M059J (cell line): ENCODE measurements around the gene ANXA1. TPM values are rescaled to one million over a fixed set of nuclear protein-coding genes. Genes with fewer than 3 reads are reported as not detected.

Experiments used
- DNase-seq: peaks from one replicate; pipeline ENCODE4 v3.0.0-alpha.2; 2012; ENCODE audit warnings: low read depth
- total RNA-seq: library from RNA; depleted of rRNA; stranded (reverse); fragments of >200 nt; shearing (Covaris generic); gene quantifications from 2 replicates; pipeline ENCODE4 v1.2.3, GENCODE V29; 2014; rRNA removed

ANXA1 gene
- 608 and 753 TPM in 2 replicates for total RNA-seq

DNA sequence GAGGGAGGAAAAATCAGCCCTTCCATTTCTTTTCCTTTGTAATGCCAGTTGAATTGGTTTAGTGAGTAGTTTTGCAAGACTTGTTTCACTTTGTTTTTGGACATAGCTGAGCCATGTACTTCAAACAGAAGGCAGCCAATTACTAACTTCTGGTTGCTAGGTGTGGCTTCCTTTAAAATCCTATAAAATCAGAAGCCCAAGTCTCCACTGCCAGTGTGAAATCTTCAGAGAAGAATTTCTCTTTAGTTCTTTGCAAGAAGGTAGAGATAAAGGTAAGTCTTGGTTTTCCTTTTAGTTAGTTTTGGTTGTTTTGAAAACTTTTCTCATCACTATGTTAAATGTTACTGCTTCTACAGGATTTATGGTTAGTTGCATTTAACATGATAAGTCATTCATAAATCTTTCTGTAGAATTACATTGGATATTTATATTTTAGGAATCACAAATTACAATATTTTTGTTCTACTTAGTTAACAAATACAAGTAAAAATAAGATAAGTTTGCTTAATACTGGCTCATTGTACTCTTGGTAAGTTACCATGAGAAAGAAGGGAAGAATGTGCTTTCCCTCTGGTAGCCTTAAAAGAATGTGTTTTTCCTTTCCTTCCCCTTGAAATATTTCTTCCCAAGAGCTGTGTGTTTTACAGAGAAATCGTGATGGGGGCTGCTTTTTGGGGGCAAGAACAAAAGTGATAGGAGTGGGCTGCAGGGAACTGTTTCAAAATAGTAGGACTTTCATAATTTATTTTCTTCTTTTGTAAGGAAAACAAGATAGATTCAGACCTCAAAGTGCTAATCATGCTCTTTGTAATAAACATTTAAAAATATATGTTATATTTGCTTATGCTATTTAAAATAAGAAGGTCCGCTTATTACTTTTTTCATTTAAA is at the start of gene ANXA1:
ANXA1 (plus strand) TSS at position 213 of the 890 bp plus-strand sequence. CDS start 6,671 bp downstream, outside the sequence.
- DNase-seq, result peak; percentile 96

GRCh38 chr9:73104342-73104741 is 47.3 kb upstream of the ANXA1 start:
- no peak for DNase-seq

- no peak for DNase-seq
Observed at GRCh38 chr9:73104921-73105320, 46.7 kb upstream of the ANXA1 start.

DNA sequence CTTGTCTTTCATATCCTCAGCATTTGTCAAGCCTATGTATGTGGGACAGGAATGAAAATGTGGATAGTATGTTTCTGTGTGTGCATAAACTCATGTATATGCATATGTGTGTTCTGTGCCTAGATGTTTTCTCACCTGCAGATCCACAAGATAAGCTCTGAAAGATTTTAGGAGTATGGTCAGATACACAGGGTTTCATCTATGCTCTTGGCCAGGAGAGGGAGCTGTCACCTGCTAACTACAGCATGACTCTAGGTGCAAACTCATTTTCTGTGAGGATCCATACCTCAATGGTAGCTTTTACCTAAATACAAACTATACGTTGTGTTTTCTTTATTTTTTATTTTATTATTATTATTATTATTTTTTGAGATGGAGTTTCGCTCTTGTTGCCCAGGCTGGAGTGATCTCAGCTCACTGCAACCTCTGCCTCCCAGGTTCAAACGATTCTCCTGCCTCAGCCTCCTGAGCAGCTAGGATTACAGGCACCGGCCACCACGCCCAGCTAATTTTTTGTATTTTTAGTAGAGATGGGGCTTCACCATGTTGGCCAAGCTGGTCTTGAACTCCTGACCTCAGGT is 44.1 kb upstream of the ANXA1 start:
- peak; percentile 70 for DNase-seq

DNA sequence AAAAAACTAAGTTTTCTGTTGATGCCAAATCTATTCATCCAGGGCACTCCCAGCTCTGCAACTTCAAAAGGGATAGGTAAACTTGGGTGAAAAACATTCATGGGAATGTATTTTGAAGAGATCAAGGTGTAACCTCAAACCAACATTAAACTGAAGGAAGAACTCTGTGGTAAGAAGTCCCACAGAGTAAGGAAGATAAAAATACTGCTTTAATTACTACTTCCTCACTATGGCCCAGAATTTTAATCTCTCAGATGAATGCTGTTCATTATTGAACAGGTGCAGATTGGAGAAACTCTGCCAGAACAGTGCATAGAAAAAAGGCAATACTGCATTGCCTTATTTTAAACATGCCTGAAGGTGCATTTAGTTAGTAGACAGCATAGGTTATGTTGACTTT is 37.6 kb upstream of the ANXA1 start:
- DNase-seq, result no peak

DNA sequence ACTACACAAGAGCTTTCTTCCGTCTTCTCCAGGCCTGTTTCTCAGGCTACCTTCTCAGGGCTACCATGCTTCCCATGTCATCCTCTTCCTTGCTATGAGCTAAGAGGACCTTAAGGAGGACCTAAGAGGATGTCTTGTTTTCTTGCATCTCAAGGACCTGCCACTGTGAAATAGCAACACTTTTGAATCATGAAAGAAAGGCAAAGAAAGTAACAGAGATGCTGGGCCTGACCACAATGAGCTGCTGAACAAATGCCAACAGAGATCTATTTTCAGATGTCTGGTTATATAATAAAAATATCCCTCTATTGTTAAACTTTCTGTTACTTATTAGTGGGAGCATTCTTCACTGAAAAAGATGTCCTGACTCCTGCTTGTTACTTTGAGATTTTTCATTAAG is 36.7 kb upstream of the ANXA1 start:
- DNase-seq, result peak; percentile 32

GRCh38 chr9:73116031-73116430 is 35.6 kb upstream of the ANXA1 start:
- peak; percentile 86 for DNase-seq

- DNase-seq, result no peak
Observed at GRCh38 chr9:73116880-73117279, 34.8 kb upstream of the ANXA1 start.

DNA sequence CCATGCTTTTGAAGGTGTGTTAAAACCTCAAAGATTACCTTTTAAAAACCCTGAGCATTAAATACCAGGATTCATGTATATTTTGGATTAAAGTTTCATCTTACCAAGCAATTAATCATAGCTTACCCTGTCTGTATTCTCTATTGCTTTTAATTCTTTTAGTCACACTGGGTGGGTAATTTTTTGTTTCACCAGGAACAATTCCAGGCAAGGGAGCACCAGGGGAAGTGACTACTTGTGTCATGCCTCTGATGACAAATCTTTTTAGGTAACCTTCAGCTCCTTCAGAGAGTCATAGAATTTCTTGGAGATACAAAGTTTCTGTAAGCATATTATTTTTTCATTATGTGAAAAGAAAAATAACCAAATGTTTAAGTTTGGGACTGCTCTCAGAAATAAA is 33.4 kb upstream of the ANXA1 start:
- DNase-seq, result peak; percentile 69

DNA sequence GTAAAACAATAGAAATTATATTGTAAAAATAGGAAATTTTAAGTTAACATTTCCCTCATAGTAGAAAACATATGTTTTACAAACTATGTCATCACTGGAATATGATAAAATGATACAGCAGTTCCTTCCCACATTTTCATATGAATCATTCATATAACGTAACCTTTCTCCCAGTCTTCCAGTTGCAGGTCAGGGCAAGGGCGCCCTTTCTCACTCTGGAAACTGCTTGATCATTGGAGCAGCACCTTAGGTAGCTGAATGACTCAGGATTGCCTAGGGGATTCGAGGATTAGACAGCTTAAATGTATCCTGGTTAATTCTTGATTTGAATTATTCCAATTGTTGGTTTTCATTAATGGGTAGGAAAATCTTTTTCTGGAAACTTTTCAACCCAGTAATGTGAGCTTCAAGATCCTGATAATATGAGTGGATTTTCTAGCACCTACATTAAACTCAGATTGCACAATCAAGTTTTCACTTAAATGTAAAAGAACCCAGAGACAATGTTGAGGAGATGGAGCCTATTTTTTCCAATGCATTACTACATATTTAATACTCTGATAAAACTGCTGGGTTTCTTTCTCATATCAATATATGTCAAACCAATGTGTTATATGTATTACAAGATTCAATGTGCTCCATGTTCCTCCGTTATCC is 32.6 kb upstream of the ANXA1 start:
- peak; percentile 94 for DNase-seq

GRCh38 chr9:73121375-73121935 is 30.2 kb upstream of the ANXA1 start:
- peak; percentile 35 for DNase-seq

DNA sequence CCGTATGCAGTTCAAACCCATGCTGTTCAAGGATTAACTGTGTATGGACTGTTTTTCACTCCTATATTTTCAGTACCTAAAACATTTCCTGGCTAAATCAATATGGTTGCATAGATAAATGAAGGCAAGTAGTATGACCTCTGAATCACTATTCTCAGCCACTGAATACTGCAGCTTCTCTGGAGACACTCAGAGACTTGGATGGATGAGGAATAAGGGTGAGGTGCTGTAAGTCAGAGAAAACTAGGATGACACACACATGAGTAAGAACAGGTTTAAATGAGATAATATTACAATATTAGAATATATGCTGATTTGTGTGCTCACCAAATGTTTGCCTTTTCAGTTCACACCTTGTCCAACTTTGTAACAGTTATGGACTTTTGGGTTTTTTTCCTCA is 26.0 kb upstream of the ANXA1 start:
- DNase-seq, result peak; percentile 42

- DNase-seq, result no peak
Observed at GRCh38 chr9:73129941-73130685, 21.6 kb upstream of the ANXA1 start.

DNA sequence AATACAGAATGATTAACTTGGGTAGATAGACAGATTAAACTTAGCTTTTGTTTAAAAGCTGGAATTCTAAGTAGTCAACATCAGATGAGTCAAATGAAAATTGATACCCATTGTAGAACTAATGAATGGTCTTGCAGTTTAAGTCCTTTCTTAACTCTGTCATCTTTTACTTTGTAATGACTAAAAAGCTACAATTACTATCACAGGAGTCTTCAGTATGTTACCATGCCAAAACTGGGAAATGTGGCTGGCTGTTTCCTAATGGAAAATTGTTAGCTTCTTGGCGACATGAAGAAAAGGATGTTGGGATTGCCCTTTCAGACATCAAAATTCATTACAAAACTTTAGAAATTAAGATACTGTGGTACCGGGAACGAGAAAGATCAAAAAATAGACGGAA is 20.2 kb upstream of the ANXA1 start:
- peak; percentile 48 for DNase-seq

DNA sequence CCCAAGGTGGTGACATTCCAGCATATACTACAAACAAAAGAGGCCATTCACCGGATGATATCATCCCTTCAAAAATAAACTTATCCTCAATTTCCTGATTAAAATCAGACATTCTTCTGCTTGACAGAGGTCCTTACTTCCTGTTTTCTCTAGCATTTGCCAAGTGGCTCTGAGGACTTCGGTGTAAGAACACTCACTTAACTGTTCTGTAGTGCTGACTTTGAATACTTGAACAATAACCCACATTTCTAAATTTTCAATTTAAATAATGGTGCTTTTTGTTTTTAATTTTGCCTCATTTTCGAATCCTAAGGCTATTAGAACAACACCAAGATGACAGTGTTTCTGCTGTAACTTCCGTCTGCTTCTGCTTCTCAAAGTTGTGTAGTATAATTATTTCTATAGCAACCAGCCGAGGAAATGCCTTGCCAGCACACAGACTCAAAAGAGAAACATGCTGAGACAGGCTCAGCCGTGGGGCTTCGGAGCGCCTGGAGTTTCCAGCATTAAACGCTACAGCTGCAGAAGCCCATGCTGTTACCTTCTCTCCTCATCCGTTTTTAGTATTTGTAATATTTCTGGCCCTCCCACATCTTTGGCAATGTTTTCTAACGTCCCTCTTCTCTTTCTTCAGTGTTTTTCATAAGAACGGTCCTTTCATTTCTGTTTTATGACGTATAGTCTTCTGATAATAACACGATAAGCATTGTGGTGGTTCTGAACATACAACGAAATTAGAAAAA is 19.5 kb upstream of the ANXA1 start:
- DNase-seq, result peak; percentile 96

DNA sequence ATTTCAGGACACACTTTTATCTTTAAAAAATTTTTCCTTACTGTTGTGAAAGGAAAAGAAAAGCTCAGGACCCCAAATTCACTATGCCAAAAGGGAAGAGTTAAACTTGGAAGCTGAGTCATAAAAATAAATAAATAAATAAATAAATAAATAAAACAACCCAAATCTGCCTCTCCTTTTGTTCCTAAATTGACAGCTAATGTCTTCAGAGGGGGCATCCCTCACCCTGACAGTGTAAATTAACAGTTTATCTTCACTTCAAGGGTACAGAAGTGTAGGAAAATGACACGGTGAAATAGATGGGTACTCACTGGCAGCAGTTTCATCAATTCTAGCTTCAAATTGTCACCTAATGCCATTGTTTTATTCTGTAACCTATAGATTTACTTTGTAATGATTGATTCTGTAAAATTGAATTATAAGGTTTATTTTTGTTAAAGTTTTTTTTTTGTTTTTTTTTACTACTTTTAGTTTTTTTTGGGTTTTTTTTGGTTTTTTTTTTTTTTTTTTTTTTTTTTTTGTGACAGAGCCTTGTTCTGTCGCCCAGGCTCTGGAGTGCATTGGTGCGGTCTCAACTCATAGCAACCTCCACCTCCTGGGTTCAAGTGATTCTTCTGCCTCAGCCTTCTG is 18.5 kb upstream of the ANXA1 start:
- DNase-seq, result peak; percentile 39

DNA sequence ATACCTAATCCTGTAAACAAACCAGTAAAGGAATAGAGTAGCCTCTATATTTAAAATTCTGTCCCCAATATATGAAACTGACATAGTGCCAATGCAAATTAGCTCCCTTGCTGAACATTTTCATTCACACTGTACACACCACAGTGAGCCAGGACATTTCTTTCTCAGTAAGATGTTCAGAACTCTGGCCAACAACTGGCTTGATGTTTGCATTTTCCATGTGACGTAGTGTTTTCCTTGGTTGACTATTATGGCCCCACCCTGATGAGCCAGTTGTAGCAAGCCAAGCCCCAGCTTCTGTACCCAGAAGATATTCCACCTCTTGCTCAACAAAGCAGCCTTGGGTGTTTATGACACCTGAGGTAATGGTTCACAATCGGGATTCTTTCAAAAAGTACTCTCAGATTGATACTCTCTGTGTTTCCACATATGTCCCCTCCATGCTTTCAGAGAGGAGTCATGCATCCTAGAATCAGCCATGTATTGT is 17.7 kb upstream of the ANXA1 start:
- DNase-seq, result no peak

GRCh38 chr9:73135394-73135793 is 16.3 kb upstream of the ANXA1 start:
- no peak for DNase-seq

GRCh38 chr9:73137286-73137899 is 14.3 kb upstream of the ANXA1 start:
- DNase-seq, result peak; percentile 82

- DNase-seq, result no peak
Observed at GRCh38 chr9:73137914-73138313, 13.8 kb upstream of the ANXA1 start.
